ENCODE data around the gene FAM221A. TPM values are rescaled to one million over a fixed set of nuclear protein-coding genes. Genes with fewer than 3 reads are reported as not detected.
A peak's percentile ranks its signal among the peaks of the same experiment; 100 is the strongest.

Gene FAM221A
- total RNA-seq, 1 donor from 2014 or later, result 2.9 TPM

GRCh38 chr7:23700046-23700445, 20.0 kb downstream of the FAM221A start:
- H3K4me3 ChIP-seq, result no peak overlapping the region

GRCh38 chr7:23709081-23709750, 29.2 kb downstream of the FAM221A start:
- intact Hi-C loops (cut with micrococcal nuclease), result no loop called here
- no peaks in the 10 kb centered on the region for H3K27me3 ChIP-seq (ENCODE audit: low read depth)
- no peak overlapping the region for H3K27ac ChIP-seq (replicated peaks)
- no peak for TF ChIP-seq CTCF (IDR thresholded peaks at IDR 0.05; ENCODE audit: borderline replicate concordance)
- DNase-seq, result no peak
- H3K9me3 ChIP-seq (replicated peaks), result peaks cover 15% of the 10 kb centered on the region
- no peak overlapping the region for H3K4me3 ChIP-seq
- no peaks in the 10 kb centered on the region for H3K4me1 ChIP-seq
- H3K36me3 ChIP-seq, result peaks cover 17% of the 10 kb centered on the region

More at GRCh38 chr7:23700046-23700445, 20.0 kb downstream of the FAM221A start:
- peaks cover 41% of the 10 kb centered on the region for H3K36me3 ChIP-seq
- H3K27me3 ChIP-seq (ENCODE audit: low read depth), result no peaks in the 10 kb centered on the region
- no peaks in the 10 kb centered on the region for H3K9me3 ChIP-seq (replicated peaks)
- no peaks in the 10 kb centered on the region for H3K4me1 ChIP-seq
- no peak for TF ChIP-seq CTCF (IDR thresholded peaks at IDR 0.05; ENCODE audit: borderline replicate concordance)
- no peak for DNase-seq
- intact Hi-C loops (cut with micrococcal nuclease), result no loop called here
- no peak overlapping the region for H3K27ac ChIP-seq (replicated peaks)

GRCh38 chr7:23710000-23710399, 30.0 kb downstream of the FAM221A start, which contains the start of gene STK31:
TSS of gene STK31 (plus strand) at chr7:23710219. CDS start at chr7:23710286, 67 bp downstream.
- H3K36me3 ChIP-seq, result peaks cover 10% of the 10 kb centered on the region
- TF ChIP-seq CTCF (IDR thresholded peaks at IDR 0.05; ENCODE audit: borderline replicate concordance), result no peak
- H3K9me3 ChIP-seq (replicated peaks), result peaks cover 15% of the 10 kb centered on the region
- intact Hi-C loops (cut with micrococcal nuclease), result loop anchor here (5.0 kb wide), 1 partner anchor 163 kb away; no protein-coding TSS in a partner anchor
- H3K4me3 ChIP-seq, result no peak within 1 kb of the TSS
- H3K27ac ChIP-seq (replicated peaks), result no peak within 1 kb of the TSS
- H3K27me3 ChIP-seq (ENCODE audit: low read depth), result no peaks in the 10 kb centered on the region
- no peak for DNase-seq
- no peaks in the 10 kb centered on the region for H3K4me1 ChIP-seq

GRCh38 chr7:23712368-23713284, 32.6 kb downstream of the FAM221A start:
- no peaks in the 10 kb centered on the region for H3K36me3 ChIP-seq
- H3K9me3 ChIP-seq (replicated peaks), result no peaks in the 10 kb centered on the region
- H3K27me3 ChIP-seq (ENCODE audit: low read depth), result no peaks in the 10 kb centered on the region
- intact Hi-C loops (cut with micrococcal nuclease), result loop anchor here (1.0 to 5.0 kb wide), 2 partner anchors 142 to 165 kb away; no protein-coding TSS in a partner anchor
- no peaks in the 10 kb centered on the region for H3K4me1 ChIP-seq
- TF ChIP-seq CTCF (IDR thresholded peaks at IDR 0.05; ENCODE audit: borderline replicate concordance), result peak; percentile 69
- no peak overlapping the region for H3K4me3 ChIP-seq
- H3K27ac ChIP-seq (replicated peaks), result no peak overlapping the region
- DNase-seq, result no peak

GRCh38 chr7:23713285-23714149, 33.5 kb downstream of the FAM221A start:
- no peak overlapping the region for H3K4me3 ChIP-seq
- H3K27me3 ChIP-seq (ENCODE audit: low read depth), result no peaks in the 10 kb centered on the region
- intact Hi-C loops (cut with micrococcal nuclease), result loop anchor here (5.0 kb wide), 1 partner anchor 166 kb away; no protein-coding TSS in a partner anchor
- no peak for TF ChIP-seq CTCF (IDR thresholded peaks at IDR 0.05; ENCODE audit: borderline replicate concordance)
- H3K4me1 ChIP-seq, result no peaks in the 10 kb centered on the region
- H3K36me3 ChIP-seq, result no peaks in the 10 kb centered on the region
- DNase-seq, result no peak
- H3K9me3 ChIP-seq (replicated peaks), result no peaks in the 10 kb centered on the region
- no peak overlapping the region for H3K27ac ChIP-seq (replicated peaks)
